ENCODE data around the gene SMC1B.

SMC1B gene

GRCh38 chr22:45427114-45427513 is 13.7 kb upstream of the SMC1B start:
- TF ChIP-seq, protein P1, sequence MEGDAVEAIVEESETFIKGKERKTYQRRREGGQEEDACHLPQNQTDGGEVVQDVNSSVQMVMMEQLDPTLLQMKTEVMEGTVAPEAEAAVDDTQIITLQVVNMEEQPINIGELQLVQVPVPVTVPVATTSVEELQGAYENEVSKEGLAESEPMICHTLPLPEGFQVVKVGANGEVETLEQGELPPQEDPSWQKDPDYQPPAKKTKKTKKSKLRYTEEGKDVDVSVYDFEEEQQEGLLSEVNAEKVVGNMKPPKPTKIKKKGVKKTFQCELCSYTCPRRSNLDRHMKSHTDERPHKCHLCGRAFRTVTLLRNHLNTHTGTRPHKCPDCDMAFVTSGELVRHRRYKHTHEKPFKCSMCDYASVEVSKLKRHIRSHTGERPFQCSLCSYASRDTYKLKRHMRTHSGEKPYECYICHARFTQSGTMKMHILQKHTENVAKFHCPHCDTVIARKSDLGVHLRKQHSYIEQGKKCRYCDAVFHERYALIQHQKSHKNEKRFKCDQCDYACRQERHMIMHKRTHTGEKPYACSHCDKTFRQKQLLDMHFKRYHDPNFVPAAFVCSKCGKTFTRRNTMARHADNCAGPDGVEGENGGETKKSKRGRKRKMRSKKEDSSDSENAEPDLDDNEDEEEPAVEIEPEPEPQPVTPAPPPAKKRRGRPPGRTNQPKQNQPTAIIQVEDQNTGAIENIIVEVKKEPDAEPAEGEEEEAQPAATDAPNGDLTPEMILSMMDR (IDR thresholded peaks at IDR 0.05; ENCODE audit: low read depth, low read length, missing control alignments) = no peak
- DNase-seq (ENCODE audit: extremely low read depth, low read depth) = no peak
- no peak overlapping the region for H3K4me3 ChIP-seq (replicated peaks; ENCODE audit: low read depth, low read length)

DNA sequence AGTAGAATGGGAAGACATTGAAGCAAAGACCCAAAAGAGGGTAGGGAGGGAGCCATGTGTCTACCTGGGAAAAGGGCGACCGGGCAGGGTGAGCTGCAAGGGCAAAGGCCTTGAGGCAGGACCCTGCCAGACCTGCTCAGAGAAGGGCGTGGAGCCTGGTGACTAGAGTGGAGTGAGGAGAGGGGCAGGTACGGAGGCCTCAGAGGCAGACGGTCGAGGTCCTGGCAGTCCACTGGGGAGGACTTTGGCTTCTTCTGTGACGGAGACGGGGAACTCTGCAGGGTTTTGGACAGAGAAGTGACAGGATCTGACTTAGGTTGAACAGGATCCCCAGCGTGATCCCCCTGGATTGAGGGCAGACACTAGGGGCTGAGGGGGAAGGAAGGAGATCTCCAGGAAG is 13.0 kb upstream of the SMC1B start:
- no peak for DNase-seq (ENCODE audit: extremely low read depth, low read depth)
- TF ChIP-seq, protein P1 (IDR thresholded peaks at IDR 0.05; ENCODE audit: low read depth, low read length, missing control alignments) = no peak
- H3K4me3 ChIP-seq (replicated peaks; ENCODE audit: low read depth, low read length) = no peak overlapping the region

GRCh38 chr22:45425531-45426265 is 12.3 kb upstream of the SMC1B start:
- DNase-seq (ENCODE audit: extremely low read depth, low read depth) = no peak
- TF ChIP-seq, protein P1 (IDR thresholded peaks at IDR 0.05; ENCODE audit: low read depth, low read length, missing control alignments) = no peak
- no peak overlapping the region for H3K4me3 ChIP-seq (replicated peaks; ENCODE audit: low read depth, low read length)

- no peak overlapping the region for H3K4me3 ChIP-seq (replicated peaks; ENCODE audit: low read depth, low read length)
- DNase-seq (ENCODE audit: extremely low read depth, low read depth) = peak; percentile 35
- TF ChIP-seq, protein P1 (IDR thresholded peaks at IDR 0.05; ENCODE audit: low read depth, low read length, missing control alignments) = no peak
Observed at GRCh38 chr22:45425101-45425500, 11.7 kb upstream of the SMC1B start.

GRCh38 chr22:45424241-45424731 is 10.9 kb upstream of the SMC1B start:
- DNase-seq (ENCODE audit: extremely low read depth, low read depth) = no peak
- no peak overlapping the region for H3K4me3 ChIP-seq (replicated peaks; ENCODE audit: low read depth, low read length)
- TF ChIP-seq, protein P1 (IDR thresholded peaks at IDR 0.05; ENCODE audit: low read depth, low read length, missing control alignments) = no peak

GRCh38 chr22:45423524-45423923 is 10.1 kb upstream of the SMC1B start:
- DNase-seq (ENCODE audit: extremely low read depth, low read depth) = no peak
- TF ChIP-seq, protein P1 (IDR thresholded peaks at IDR 0.05; ENCODE audit: low read depth, low read length, missing control alignments) = no peak

More at GRCh38 chr22:45423524-45423923, 10.1 kb upstream of the SMC1B start:
- no peak overlapping the region for H3K4me3 ChIP-seq (replicated peaks; ENCODE audit: low read depth, low read length)
